K562 (cell line): ENCODE data around the gene IL31RA. TPM values are rescaled to one million over a fixed set of nuclear protein-coding genes. Genes with fewer than 3 reads are reported as not detected.

Experiments used
- ATAC-seq: fragments of 200-7000 bp; cut with Tn5 transposase; 3 replicates; pipeline ENCODE4 v1.9.1; 2020; ENCODE audit warnings: moderate library complexity
- BruUV-seq: library from RNA; stranded (reverse); fragments of 400-500 nt; replicated peaks from 2 replicates; lab custom pipeline; 2021; lab: Mats Ljungman, UMichigan
- CTCF ChIA-PET: fragments of 300-600 bp; formaldehyde crosslinking; extraction: SDS; loops from one replicate; lab custom pipeline; 2021; ENCODE audit warnings: low intra/inter-chr PET ratio; lab: Yijun Ruan, JAX
- POLR2A ChIA-PET: fragments of 300-600, 350-650 bp; sonication (Branson Sonifier 250); formaldehyde crosslinking; extraction: SDS; loops from one replicate; lab custom pipeline; 2021; ENCODE audit warnings: antibody characterized with exemption, inconsistent platforms; lab: Yijun Ruan, JAX
- DNase-seq, 4 experiments: peaks; one replicate each; pipeline versions ENCODE4 v3.0.0 to v3.0.0-alpha.2; 2011 to 2018; ENCODE audit warnings: low spot score in 3 of 4, mixed read lengths in 3 of 4; ENCODE audit errors: extremely low read depth in 1 of 4
- FAIRE-seq: peaks from 2 replicates; lab custom pipeline; 2011; peaks lifted over from hg19 to GRCh38; lab: Jason Lieb, UNC
- H2AFZ ChIP-seq: 2 replicates; pipeline ENCODE4 v1.6.0; 2011; ENCODE audit warnings: low read depth, low read length, control low read depth, inconsistent platforms
- H3K27ac ChIP-seq: fragments of 200-600 bp; 3 replicates; pipeline ENCODE4 v1.8.0; 2011; ENCODE audit warnings: low read depth, mild to moderate bottlenecking, control low read depth, inconsistent platforms, low read length, moderate library complexity, mixed read lengths; ENCODE audit errors: extremely low read depth
- H3K27me3 ChIP-seq, 2 experiments: fragments of 300-600 bp in 1 of 2; 2 replicates in 1 of 2; 3 replicates in 1 of 2; pipeline versions ENCODE4 v1.6.0 to v1.8.0; 2011; ENCODE audit warnings: inconsistent platforms in 2 of 2, low read length in 2 of 2, mild to moderate bottlenecking in 1 of 2, mixed read lengths in 1 of 2, moderate library complexity in 1 of 2; ENCODE audit not compliant: control insufficient read depth in 2 of 2, insufficient read depth in 2 of 2
- H3K36me3 ChIP-seq: fragments of 300-600 bp; 3 replicates; pipeline ENCODE4 v1.8.0; 2011; ENCODE audit warnings: mild to moderate bottlenecking, low read length, inconsistent platforms; ENCODE audit not compliant: control insufficient read depth, insufficient read depth
- H3K4me1 ChIP-seq, 2 experiments: fragments of 200-600 bp in 1 of 2; replicated peaks in 1 of 2; 2 replicates in 1 of 2; 3 replicates in 1 of 2; pipeline versions ENCODE4 v1.5.1 to v1.8.0; 2011; ENCODE audit warnings: inconsistent platforms in 2 of 2, low read length in 2 of 2, mild to moderate bottlenecking in 1 of 2, mixed read lengths in 1 of 2, moderate library complexity in 1 of 2; ENCODE audit not compliant: control insufficient read depth in 2 of 2, insufficient read depth in 2 of 2
- H3K4me2 ChIP-seq: 2 replicates; pipeline ENCODE4 v1.6.1; 2011; ENCODE audit warnings: low read length, control low read depth, inconsistent platforms, mixed read lengths; ENCODE audit not compliant: insufficient read depth
- H3K4me3 ChIP-seq: fragments of 200-600 bp; sonication (generic), shearing (Covaris generic); 2 replicates; pipeline ENCODE4 v1.5.1; 2016; ENCODE audit warnings: control low read depth, inconsistent platforms
- H3K79me2 ChIP-seq: fragments of 200-600 bp; 3 replicates; pipeline ENCODE4 v1.8.0; 2011; ENCODE audit warnings: low read length, inconsistent platforms; ENCODE audit not compliant: control insufficient read depth, insufficient read depth
- H3K9ac ChIP-seq, 2 experiments: 2 replicates each; pipeline versions ENCODE4 v1.6.0 to v1.6.1; 2011; ENCODE audit warnings: low read depth in 2 of 2, low read length in 2 of 2, control low read depth in 1 of 2, inconsistent platforms in 1 of 2, mild to moderate bottlenecking in 1 of 2, mixed read lengths in 1 of 2; ENCODE audit not compliant: insufficient read depth in 1 of 2
- H3K9me1 ChIP-seq: one replicate; pipeline ENCODE4 v1.6.0; 2011; ENCODE audit warnings: inconsistent platforms, mild to moderate bottlenecking, low read length, moderate library complexity; ENCODE audit not compliant: control insufficient read depth, insufficient read depth
- H3K9me3 ChIP-seq: replicated peaks from 2 replicates; pipeline ENCODE4 v1.5.1; 2011; ENCODE audit warnings: low read depth, low read length, inconsistent platforms; ENCODE audit not compliant: control insufficient read depth, insufficient read depth
- H4K20me1 ChIP-seq: replicated peaks from 2 replicates; pipeline ENCODE4 v1.6.1; 2011; ENCODE audit warnings: low read length, inconsistent platforms, mixed read lengths; ENCODE audit not compliant: control insufficient read depth, insufficient read depth
- CBFB ChIP-seq: sonication (generic); formaldehyde crosslinking; IDR thresholded peaks from 2 replicates; pipeline ENCODE4 v1.4.0; 2020; ENCODE audit warnings: mild to moderate bottlenecking, missing genetic modification reagents
- EP400 ChIP-seq: fragments of 450-650 bp; IDR thresholded peaks from 2 replicates; pipeline ENCODE4 v1.6.1; 2017; ENCODE audit warnings: antibody characterized with exemption, mild to moderate bottlenecking, moderate library complexity
- GATAD2A ChIP-seq: fragments of 450-650 bp; IDR thresholded peaks from 2 replicates; pipeline ENCODE4 v1.6.1; 2017
- IFI16 ChIP-seq: fragments of 250-450 bp; sonication (Bioruptor Pico); IDR thresholded peaks from 2 replicates; pipeline ENCODE4 v2.1.2; 2022; ENCODE audit warnings: mild to moderate bottlenecking, inconsistent platforms
- MED1 ChIP-seq: sonication (generic); formaldehyde crosslinking; IDR thresholded peaks from 2 replicates; pipeline ENCODE4 v1.8.1; 2023; ENCODE audit warnings: missing genetic modification reagents, borderline replicate concordance
- MLLT1 ChIP-seq, 2 experiments: fragments of 450-650 bp; IDR thresholded peaks; 2 replicates each; pipeline ENCODE4 v1.6.1; 2016
- NBN ChIP-seq: fragments of 450-650 bp; IDR thresholded peaks from 2 replicates; pipeline ENCODE4 v1.6.1; 2016; ENCODE audit warnings: low read depth, mild to moderate bottlenecking
- PHF8 ChIP-seq: fragments of 200-600 bp; sonication (generic); IDR thresholded peaks from 2 replicates; pipeline ENCODE4 v1.6.1; 2012; ENCODE audit warnings: mixed run types, mild to moderate bottlenecking, inconsistent platforms, low read length, moderate library complexity, borderline replicate concordance
- SIN3A ChIP-seq, 2 experiments: fragments of 150-350 bp in 1 of 2; IDR thresholded peaks; 2 replicates each; pipeline ENCODE4 v1.6.1; 2011 to 2016; ENCODE audit warnings: borderline replicate concordance in 2 of 2, low read depth in 2 of 2, low read length in 2 of 2, mild to moderate bottlenecking in 2 of 2, moderate library complexity in 2 of 2; ENCODE audit not compliant: control insufficient read depth in 1 of 2
- ZNF212 ChIP-seq: fragments of 450-650 bp; formaldehyde crosslinking; IDR thresholded peaks from 2 replicates; pipeline ENCODE4 v1.4.0; 2020; ENCODE audit warnings: mild to moderate bottlenecking
- ZNF780A ChIP-seq: fragments of 250-450 bp; sonication (Bioruptor Pico); IDR thresholded peaks from 2 replicates; pipeline ENCODE4 v1.5.0; 2021; ENCODE audit warnings: mild to moderate bottlenecking
- WGBS: fragments of 100-300 bp; shearing (Covaris generic); methylation state at CpG from one replicate; pipeline ENCODE4 v1.1.6; 2016; ENCODE audit warnings: low coverage, mixed read lengths; ENCODE audit not compliant: insufficient coverage; ENCODE audit errors: missing lambda C conversion rate; 5-methylcytosine and 5-hydroxymethylcytosine counted together
- in situ Hi-C: fragments of 300-500 bp; cut with MboI; formaldehyde crosslinking; loops from 4 replicates; pipeline ENCODE4 v1.15.0; 2018; ENCODE audit warnings: inconsistent platforms, mixed read lengths
- intact Hi-C: fragments of 100-400 bp; cut with micrococcal nuclease; formaldehyde crosslinking; loops from 2 replicates; pipeline ENCODE4 v1.14.2; 2022
- polyA plus RNA-seq, 8 experiments: library from polyadenylated mRNA; depleted of rRNA in 4 of 8; stranded (reverse) in 5 of 8; unstranded in 3 of 8; fragments of >200 nt; fragmentation: Nextera tagmentation in 2 of 8; fragmentation: Illumina TruSeq in 1 of 8; extraction: Ambion mirVana in 2 of 8; extraction: Trizol in 1 of 8; gene quantifications; 2 replicates each; pipeline versions ENCODE4 v1.2.1 to v1.2.3, GENCODE V29; 2011 to 2014; ENCODE audit warnings: inconsistent platforms in 1 of 8, missing spikeins in 1 of 8
- total RNA-seq, 7 experiments: library from RNA; depleted of rRNA in 6 of 7; stranded (reverse); fragments of >200 nt in 6 of 7; fragmentation: Illumina TruSeq in 2 of 7; extraction: Trizol in 2 of 7; gene quantifications; 2 replicates each; pipeline versions ENCODE4 v1.2.1 to v1.2.3, GENCODE V29; 2011 to 2021; ENCODE audit warnings: low replicate concordance in 1 of 7
- TF ChIP-seq, protein P1 (sequence below): fragments of 250-450 bp; sonication (Bioruptor Pico); IDR thresholded peaks from 2 replicates; pipeline ENCODE4 v1.4.0; 2020; ENCODE audit warnings: mild to moderate bottlenecking, moderate library complexity
- TF ChIP-seq, protein P2 (sequence below): fragments of 450-650 bp; IDR thresholded peaks from 2 replicates; pipeline ENCODE4 v1.6.1; 2014; ENCODE audit warnings: low read depth, mild to moderate bottlenecking, moderate library complexity, borderline replicate concordance

IL31RA gene
- total and polyA plus RNA-seq, 9 of the 15 experiments (the other 6 are each of a cell fraction or from before 2014, with no cell fraction given), result not detected

DNA sequence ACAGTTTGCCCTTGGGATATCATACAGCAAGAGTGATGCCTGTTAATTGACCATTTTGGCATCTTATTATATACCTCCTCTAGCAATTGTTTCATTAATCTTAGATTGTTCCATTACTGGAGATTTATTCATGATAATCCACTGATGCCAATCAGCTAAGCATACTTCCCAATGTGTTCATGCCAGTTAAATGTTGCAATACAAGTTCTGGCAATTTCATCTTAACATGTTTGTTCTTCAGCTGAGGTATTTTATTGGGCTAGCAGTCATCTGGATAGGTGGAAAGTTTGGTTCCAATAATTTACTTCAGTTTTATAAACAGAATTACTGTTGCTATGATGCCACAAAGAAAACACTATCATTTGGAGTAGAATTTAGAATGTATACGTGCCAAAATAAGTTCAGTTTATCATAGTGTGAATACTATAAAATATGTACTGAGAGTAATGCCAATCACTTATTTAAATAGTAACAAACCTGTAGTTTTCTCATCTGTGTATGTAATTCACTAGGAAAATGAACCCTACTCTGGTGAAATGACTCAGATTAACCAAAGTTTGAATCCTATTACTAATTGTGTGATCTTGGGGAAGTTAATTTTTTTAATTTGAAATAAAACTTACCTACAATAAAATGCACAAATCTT, 27.9 kb upstream of the IL31RA start:
- Histone ChIP-seq H3K27ac (no peak overlapping the region), H3K79me2 (no peaks in the 10 kb centered on the region), H3K36me3 (no peaks in the 10 kb centered on the region), H3K4me2 (no peak overlapping the region), H3K9me3 (no peaks in the 10 kb centered on the region), H3K9me1 (no peaks in the 10 kb centered on the region), H3K27me3 (peaks cover 22 to 30% of the 10 kb centered on the region in 2 experiments), H2AFZ (no peak overlapping the region), H3K4me3 (no peak overlapping the region), H4K20me1 (no peaks in the 10 kb centered on the region), H3K4me1 (peaks cover 0 to 6% of the 10 kb centered on the region in 2 experiments; a peak in 1 of 5 replicates), H3K9ac (no peak overlapping the region)
- in situ Hi-C loops, result no loop called here
- intact Hi-C loops, result no loop called here
- no peak for ATAC-seq
- ChIA-PET CTCF (no interaction called here), POLR2A (no interaction called here)
- no peak for DNase-seq
- WGBS, result 5% methylated on average over 1 of the region's 1 CpG
- FAIRE-seq, result no peak
- TF ChIP-seq ZNF212 (CRISPR knock-in tag) (no peak), SIN3A (IDR thresholded peaks at IDR 0.05; ENCODE audit: borderline replicate concordance in 2 of 2, control insufficient read depth in 1 of 2, low read depth in 2 of 2, low read length in 2 of 2) (no peak), NBN (no peak), ZNF780A (CRISPR knock-in tag) (no peak), GATAD2A (no peak), EP400 (no peak), PHF8 (no peak), CBFB (no peak), MLLT1 (IDR thresholded peaks at IDR 0.05) (no peak), IFI16 (CRISPR knock-in tag) (no peak), MED1 (no peak)
- TF ChIP-seq, protein P1, sequence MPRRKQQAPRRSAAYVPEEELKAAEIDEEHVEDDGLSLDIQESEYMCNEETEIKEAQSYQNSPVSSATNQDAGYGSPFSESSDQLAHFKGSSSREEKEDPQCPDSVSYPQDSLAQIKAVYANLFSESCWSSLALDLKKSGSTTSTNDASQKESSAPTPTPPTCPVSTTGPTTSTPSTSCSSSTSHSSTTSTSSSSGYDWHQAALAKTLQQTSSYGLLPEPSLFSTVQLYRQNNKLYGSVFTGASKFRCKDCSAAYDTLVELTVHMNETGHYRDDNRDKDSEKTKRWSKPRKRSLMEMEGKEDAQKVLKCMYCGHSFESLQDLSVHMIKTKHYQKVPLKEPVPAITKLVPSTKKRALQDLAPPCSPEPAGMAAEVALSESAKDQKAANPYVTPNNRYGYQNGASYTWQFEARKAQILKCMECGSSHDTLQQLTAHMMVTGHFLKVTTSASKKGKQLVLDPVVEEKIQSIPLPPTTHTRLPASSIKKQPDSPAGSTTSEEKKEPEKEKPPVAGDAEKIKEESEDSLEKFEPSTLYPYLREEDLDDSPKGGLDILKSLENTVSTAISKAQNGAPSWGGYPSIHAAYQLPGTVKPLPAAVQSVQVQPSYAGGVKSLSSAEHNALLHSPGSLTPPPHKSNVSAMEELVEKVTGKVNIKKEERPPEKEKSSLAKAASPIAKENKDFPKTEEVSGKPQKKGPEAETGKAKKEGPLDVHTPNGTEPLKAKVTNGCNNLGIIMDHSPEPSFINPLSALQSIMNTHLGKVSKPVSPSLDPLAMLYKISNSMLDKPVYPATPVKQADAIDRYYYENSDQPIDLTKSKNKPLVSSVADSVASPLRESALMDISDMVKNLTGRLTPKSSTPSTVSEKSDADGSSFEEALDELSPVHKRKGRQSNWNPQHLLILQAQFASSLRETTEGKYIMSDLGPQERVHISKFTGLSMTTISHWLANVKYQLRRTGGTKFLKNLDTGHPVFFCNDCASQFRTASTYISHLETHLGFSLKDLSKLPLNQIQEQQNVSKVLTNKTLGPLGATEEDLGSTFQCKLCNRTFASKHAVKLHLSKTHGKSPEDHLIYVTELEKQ (CRISPR knock-in tag), result no peak
- TF ChIP-seq, protein P2, sequence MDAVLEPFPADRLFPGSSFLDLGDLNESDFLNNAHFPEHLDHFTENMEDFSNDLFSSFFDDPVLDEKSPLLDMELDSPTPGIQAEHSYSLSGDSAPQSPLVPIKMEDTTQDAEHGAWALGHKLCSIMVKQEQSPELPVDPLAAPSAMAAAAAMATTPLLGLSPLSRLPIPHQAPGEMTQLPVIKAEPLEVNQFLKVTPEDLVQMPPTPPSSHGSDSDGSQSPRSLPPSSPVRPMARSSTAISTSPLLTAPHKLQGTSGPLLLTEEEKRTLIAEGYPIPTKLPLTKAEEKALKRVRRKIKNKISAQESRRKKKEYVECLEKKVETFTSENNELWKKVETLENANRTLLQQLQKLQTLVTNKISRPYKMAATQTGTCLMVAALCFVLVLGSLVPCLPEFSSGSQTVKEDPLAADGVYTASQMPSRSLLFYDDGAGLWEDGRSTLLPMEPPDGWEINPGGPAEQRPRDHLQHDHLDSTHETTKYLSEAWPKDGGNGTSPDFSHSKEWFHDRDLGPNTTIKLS, result no peak
- TF ChIP-seq, all 486 proteins: peak for 0
- no TSS peak for BruUV-seq
